ENCODE measurements around the gene CSPG5.

The CSPG5 gene

GRCh38 chr3:47583320-47584075 lies 4.8 kb upstream of the CSPG5 start:
- no peak for DNase-seq

DNA sequence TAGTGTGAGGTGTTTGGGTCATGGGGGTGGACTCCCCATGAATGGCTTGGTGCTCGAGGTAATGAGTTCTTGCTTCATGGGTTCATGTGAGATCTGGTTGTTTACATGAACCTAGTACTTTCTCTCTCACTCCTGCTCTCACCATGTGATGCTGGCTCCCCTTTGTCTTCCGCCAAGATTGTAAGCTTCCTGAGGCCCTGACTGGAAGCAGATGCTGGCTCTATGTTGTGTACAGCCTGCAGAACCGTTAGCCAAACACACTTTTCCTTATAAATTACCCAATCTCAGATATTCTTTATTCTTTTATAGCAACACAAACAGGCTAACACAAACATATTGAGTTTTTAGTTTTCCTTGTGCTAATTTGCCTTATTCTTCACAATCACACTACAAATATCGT lies 3.2 kb upstream of the CSPG5 start:
- no peak for DNase-seq

DNA sequence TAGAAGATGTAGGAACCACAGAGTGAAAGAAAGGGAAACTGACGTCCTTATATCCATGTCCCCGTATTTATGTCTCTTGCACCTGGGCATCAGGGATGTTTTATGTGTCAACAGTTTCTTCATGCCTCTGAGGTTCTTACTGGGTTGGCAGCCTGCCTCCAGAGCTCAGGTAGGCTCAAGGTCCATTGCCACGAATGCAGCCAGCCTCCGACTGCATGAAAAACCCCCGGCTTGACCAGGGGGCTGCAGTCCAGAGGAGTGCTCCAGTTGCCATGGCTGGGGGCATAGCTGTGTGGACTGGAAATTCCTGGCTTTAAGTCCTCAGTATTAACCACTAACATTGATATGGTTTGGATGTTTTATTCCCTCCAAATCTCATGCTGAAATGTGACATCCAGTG lies 2.8 kb upstream of the CSPG5 start:
- no peak for DNase-seq

GRCh38 chr3:47580481-47580880 lies 1.8 kb upstream of the CSPG5 start:
- DNase-seq = no peak

- no peak for DNase-seq
These were observed 1.2 kb upstream of the CSPG5 start for GRCh38 chr3:47579875-47580274.

- peak; percentile 29 to 43 for DNase-seq
These were observed 489 bp downstream of the CSPG5 start for GRCh38 chr3:47578119-47578632.

DNA sequence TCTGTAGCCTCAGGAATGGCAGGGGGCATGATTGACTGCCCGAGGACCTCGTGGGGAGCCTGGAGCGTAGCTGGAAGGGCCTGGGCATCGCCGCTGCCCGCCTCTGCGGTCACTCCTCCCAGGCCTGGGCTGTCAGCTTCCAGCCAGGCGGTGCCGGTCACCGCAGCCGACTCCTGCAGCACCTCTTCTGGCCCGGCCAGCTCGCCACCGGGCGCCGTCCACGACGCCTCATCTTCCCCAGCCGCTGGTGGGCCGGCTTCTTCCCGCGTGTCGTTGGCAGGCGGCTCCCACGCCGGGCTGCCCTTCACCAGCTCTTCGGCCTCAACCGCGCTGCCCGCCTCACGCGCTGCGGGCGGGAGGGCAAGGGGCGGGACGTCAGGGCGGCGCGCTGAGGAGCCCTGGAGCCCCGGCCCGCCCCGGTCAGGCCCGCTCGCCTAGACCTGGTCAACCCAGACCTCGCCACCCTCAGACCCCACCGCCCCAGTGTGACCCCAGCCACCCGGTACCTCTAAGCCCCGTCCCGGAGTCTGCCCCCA lies 1.0 kb downstream of the CSPG5 start:
- DNase-seq = no peak

GRCh38 chr3:47573190-47574172 lies 5.2 kb downstream of the CSPG5 start:
- DNase-seq = no peak

GRCh38 chr3:47571391-47572175 lies 7.1 kb downstream of the CSPG5 start:
- no peak for DNase-seq

DNA sequence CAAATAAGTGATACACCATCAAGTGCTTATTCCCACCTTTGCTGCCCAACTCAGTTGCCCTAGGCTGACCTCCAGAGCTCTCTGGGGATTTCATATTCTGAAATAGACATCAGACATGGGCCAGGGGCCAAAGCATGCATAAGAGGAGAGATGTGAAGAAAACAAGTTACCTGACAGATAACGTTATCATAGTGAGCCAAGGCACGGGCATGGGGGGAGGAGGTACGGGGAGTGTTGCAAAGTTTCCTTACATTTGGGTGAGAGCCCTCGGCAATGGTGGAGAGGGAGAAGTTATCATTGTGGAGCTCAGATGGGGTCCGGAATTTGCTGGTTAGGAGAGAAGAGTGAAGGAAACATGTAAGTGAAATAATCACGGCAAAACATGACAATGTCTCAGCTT lies 9.8 kb downstream of the CSPG5 start:
- DNase-seq = no peak

GRCh38 chr3:47567149-47567548 lies 11.5 kb downstream of the CSPG5 start:
- no peak for DNase-seq

DNA sequence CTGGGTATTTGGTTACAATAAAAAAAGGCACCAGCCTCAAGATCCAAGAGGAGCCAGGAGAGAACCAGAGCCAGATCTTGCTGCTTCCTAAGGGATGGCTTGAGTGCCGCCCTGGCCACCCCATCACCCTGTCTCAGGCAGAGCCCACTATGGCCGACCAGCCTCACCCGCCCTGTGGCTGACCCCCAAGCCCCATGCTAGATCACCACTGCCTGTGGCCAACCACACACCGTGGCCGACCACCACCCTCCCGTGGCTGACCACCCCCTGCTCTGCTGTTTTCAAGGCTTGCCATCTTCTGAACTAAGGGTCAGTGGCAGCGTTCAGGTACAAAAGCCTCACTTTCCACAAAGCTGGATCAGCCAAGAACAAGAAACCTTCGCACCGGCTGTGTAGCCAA lies 12.0 kb downstream of the CSPG5 start:
- DNase-seq = no peak

DNA sequence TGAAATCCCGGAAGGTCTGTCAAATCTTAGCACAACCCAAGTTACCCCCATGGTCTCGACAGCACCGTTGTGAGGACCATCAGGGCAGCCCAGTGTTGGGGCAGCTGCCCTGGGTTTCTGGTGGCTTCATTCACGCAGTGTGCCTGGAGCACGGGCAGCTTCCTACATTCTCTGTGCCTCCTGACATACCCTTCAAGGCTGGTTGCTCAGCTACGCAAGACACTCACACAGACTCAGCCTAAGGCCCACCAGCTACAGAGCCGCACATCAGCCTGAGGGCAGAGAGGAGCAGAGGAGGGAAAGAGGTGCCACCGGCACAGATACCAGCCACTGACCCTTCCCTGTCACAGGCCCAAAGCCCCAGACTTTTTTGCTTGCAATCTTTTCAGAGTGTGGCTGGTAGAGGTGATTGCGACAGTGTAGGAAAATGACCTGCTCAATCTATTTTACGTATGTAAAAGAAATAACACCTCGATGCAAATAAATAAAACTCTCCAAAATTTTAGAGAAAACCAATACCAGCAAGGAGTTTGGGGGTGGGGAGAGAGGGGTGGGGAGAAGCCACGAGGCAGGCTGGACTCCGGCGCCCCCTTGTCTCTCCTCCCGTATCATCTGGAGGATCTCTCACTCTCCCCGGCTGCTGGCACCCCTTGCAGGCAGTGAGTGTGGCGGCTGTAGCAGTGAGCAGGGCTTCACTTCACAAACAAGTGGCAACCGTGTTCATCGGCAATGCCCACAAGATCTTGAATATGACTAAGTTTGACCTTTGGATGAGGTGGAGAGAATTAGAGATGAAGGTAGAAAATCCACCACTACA lies 12.7 kb downstream of the CSPG5 start:
- no peak for DNase-seq

DNA sequence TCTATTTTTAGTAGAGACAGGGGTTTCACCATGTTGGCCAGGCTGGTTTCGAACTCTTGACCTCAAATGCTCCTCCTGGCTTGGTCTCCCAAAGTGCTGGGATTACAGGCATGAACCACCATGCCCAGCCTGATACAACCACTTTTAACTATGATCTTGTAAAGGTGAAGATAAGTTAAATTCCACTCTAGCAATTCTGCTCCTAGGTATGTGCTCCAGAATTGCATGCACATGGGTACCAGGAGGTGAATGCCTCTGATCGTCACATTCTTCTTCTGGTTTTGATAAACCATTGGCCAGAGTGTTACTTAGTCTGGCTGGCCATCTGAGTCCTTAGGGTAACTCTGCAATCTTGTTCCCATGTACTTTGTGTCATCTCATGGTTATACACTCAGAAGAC lies 22.3 kb downstream of the CSPG5 start:
- no peak for DNase-seq

DNA sequence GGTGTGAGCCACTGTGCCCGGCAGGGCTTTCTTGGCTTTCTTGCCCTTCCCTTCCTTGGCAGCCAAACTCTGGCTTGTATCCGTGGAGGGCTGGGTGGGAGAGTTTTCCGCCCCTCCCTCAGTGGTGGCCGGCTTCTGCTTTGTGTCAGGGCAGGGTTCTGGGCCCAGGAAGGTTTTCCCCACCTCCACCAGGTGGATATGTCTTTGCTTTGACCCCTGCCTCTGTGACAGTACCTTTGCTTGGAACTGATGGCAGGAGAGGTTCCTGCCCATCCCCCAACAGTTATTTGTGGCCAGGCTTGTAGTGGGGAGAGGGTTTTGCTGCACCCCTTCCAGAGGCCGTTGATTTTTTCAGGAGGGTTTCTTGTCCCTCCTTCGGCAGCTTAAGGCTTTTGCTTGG lies 24.3 kb downstream of the CSPG5 start:
- no peak for DNase-seq

DNA sequence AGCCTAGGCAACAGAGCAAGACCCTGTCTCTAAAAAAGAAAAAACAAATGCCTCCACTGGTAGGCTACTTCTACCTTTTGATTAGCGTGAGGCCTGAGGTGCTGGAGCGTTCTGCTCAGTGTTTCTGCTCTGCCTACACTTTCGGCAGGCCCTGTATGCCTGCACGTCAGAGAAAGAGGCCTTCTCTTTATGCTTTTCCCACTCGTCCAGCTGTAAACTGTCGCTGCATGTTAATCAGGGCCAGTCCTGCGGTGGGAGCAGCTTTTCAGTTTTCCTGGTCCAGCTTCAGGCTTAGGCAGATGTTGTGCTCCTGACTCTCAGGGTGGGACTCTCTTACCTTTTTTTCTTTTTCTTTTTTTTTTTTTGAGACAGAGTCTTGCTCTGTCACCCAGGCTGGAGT lies 25.3 kb downstream of the CSPG5 start:
- no peak for DNase-seq

GRCh38 chr3:47542471-47543173 lies 36.0 kb downstream of the CSPG5 start:
- no peak for DNase-seq

DNA sequence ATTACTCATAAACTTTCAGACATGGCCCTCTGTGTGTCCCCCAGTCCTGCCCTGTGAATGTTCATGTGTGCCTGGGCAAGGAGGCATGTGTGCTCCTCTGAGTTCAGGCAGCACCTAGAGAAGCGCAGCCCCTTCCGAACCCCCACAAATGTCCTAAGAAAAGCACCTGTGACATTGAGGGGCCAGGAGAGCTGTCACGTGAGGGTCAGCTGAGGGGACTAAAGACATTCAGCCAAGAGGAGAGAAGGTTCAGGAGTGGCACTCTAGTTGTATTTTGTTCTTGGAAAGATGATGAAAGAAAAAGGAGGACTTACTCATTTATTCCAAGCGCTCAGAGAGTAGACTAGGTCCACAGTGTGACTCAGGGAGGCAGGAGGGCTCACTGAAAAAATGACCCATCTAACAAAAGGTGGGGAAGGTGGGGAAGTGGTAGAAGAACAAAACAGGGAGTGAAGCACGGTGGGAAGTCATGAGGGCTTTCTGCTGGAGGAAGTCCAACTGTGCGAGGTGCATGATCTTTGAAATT lies 37.0 kb downstream of the CSPG5 start:
- no peak for DNase-seq

- DNase-seq = no peak
These were observed 38.4 kb downstream of the CSPG5 start for GRCh38 chr3:47540281-47540680.

DNA sequence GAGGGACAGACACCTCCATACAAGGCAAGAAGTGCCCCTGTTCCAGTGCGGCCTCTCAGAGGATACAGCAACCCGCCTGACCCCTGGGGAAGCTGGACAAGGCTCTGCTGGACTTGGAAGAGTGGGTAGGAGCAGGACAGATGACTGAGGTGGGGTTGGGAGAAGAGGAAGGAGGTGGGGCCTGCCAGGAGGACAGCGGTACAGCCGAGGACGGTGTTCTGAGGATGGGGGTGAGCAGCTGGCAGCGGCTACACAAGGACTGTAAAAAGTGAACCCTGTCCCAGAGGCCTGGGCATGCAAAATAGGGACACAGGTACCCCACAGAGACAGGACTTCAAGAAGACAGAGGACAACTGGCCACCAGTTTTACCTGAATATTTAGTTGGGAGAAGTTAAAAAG lies 41.7 kb downstream of the CSPG5 start:
- no peak for DNase-seq

Data from activated CD4-positive, alpha-beta T cell treated with anti-CD3 and anti-CD28 coated beads for 4 hours (primary cell).